HEK293 (cell line): Measurements from ENCODE around the gene CHCHD6.

Experiments
- CTCF ChIA-PET: fragments of 350-600 bp; formaldehyde crosslinking; extraction: SDS; loops from one replicate; lab custom pipeline; 2021; ENCODE audit warnings: antibody characterized with exemption; lab: Yijun Ruan, JAX
- POLR2A ChIA-PET: fragments of 300-600 bp; formaldehyde crosslinking; extraction: SDS; loops from one replicate; lab custom pipeline; 2020; ENCODE audit warnings: antibody characterized with exemption, inconsistent platforms; lab: Yijun Ruan, JAX
- H3K27ac ChIP-seq: fragments of 200-500 bp; sonication (Bioruptor generic); 2 replicates; pipeline ENCODE4 v1.5.1; 2014; ENCODE audit warnings: low read depth, low read length, control low read depth, inconsistent platforms; ENCODE audit errors: extremely low read depth
- H3K36me3 ChIP-seq, 2 experiments: fragments of 200-500 bp in 1 of 2; sonication (Bioruptor generic) in 1 of 2; 1 replicate in 1 of 2; 2 replicates in 1 of 2; pipeline ENCODE4 v1.5.1; 2014 to 2017; ENCODE audit warnings: inconsistent platforms in 2 of 2, low read length in 2 of 2; ENCODE audit not compliant: control insufficient read depth in 2 of 2, insufficient read depth in 1 of 2
- H3K4me1 ChIP-seq: fragments of 200-500 bp; sonication (Bioruptor generic); 2 replicates; pipeline ENCODE4 v1.5.1; 2014; ENCODE audit warnings: mild to moderate bottlenecking, low read length, inconsistent platforms; ENCODE audit not compliant: control insufficient read depth, insufficient read depth
- H3K4me3 ChIP-seq: 2 replicates; pipeline ENCODE4 v1.5.1; 2011; ENCODE audit warnings: low read depth, mild to moderate bottlenecking, control low read depth, low read length, moderate library complexity
- H3K9me3 ChIP-seq: fragments of 200-500 bp; sonication (Bioruptor generic); 2 replicates; pipeline ENCODE4 v1.5.1; 2014; ENCODE audit warnings: low read depth, low read length, inconsistent platforms; ENCODE audit not compliant: control insufficient read depth, insufficient read depth
- CTCF ChIP-seq: fragments of 450-650 bp; formaldehyde crosslinking; IDR thresholded peaks from 2 replicates; pipeline ENCODE4 v1.5.1; 2016; ENCODE audit warnings: missing biosample characterization, missing genetic modification characterization
- EGR2 ChIP-seq: fragments of 450-650 bp; formaldehyde crosslinking; IDR thresholded peaks from 2 replicates; pipeline ENCODE4 v1.5.1; 2016; ENCODE audit warnings: low read depth, missing biosample characterization, missing genetic modification characterization
- GLIS1 ChIP-seq: fragments of 450-650 bp; formaldehyde crosslinking; IDR thresholded peaks from 2 replicates; pipeline ENCODE4 v1.5.1; 2016; ENCODE audit warnings: missing biosample characterization, missing genetic modification characterization
- GLIS2 ChIP-seq: fragments of 450-650 bp; formaldehyde crosslinking; IDR thresholded peaks from 2 replicates; pipeline ENCODE4 v1.5.1; 2016; ENCODE audit warnings: missing biosample characterization, missing genetic modification characterization
- ZBTB10 ChIP-seq: fragments of 450-650 bp; formaldehyde crosslinking; IDR thresholded peaks from 2 replicates; pipeline ENCODE4 v1.5.1; 2016; ENCODE audit warnings: missing biosample characterization, missing genetic modification characterization
- ZBTB17 ChIP-seq: fragments of 450-650 bp; formaldehyde crosslinking; IDR thresholded peaks from 2 replicates; pipeline ENCODE4 v1.5.1; 2016; ENCODE audit warnings: missing biosample characterization, missing genetic modification characterization
- ZBTB26 ChIP-seq: fragments of 450-650 bp; formaldehyde crosslinking; optimal IDR thresholded peaks from 2 replicates; pipeline ENCODE3; 2016; ENCODE audit warnings: missing biosample characterization, mild to moderate bottlenecking, missing genetic modification characterization
- ZFHX2 ChIP-seq: fragments of 450-650 bp; formaldehyde crosslinking; conservative IDR thresholded peaks from 2 replicates; pipeline ENCODE4 v1.5.1; 2016; ENCODE audit warnings: missing biosample characterization, missing genetic modification characterization
- ZIC2 ChIP-seq: fragments of 450-650 bp; formaldehyde crosslinking; IDR thresholded peaks from 2 replicates; pipeline ENCODE4 v1.5.1; 2016; ENCODE audit warnings: missing biosample characterization, missing genetic modification characterization
- ZNF2 ChIP-seq: fragments of 450-650 bp; formaldehyde crosslinking; IDR thresholded peaks from 2 replicates; pipeline ENCODE4 v1.5.1; 2016; ENCODE audit warnings: missing biosample characterization, missing genetic modification characterization
- ZNF214 ChIP-seq: fragments of 450-650 bp; formaldehyde crosslinking; IDR thresholded peaks from 2 replicates; pipeline ENCODE4 v1.5.1; 2017; ENCODE audit warnings: missing biosample characterization, mild to moderate bottlenecking, missing genetic modification characterization, borderline replicate concordance
- ZNF580 ChIP-seq: fragments of 450-650 bp; formaldehyde crosslinking; IDR thresholded peaks from 2 replicates; pipeline ENCODE4 v1.5.1; 2016; ENCODE audit warnings: missing biosample characterization, missing genetic modification characterization
- ZNF654 ChIP-seq: fragments of 450-650 bp; formaldehyde crosslinking; IDR thresholded peaks from 2 replicates; pipeline ENCODE4 v1.5.1; 2016; ENCODE audit warnings: low read depth, missing biosample characterization, missing genetic modification characterization
- ZNF777 ChIP-seq: fragments of 450-650 bp; formaldehyde crosslinking; IDR thresholded peaks from 2 replicates; pipeline ENCODE4 v1.5.1; 2017; ENCODE audit warnings: missing biosample characterization, missing genetic modification characterization, borderline replicate concordance

Gene CHCHD6

GRCh38 chr3:126678693-126679317, 25.2 kb upstream of the CHCHD6 start:
- CTCF ChIA-PET, result interaction anchor here (0.7 to 2.3 kb wide), 12 partner anchors 14 to 775 kb away, joined by 3 to 8 read pairs (median 4); no protein-coding TSS in a partner anchor
- POLR2A ChIA-PET, result interaction anchor here (1.4 kb wide), 1 partner anchor 21 kb away, joined by 3 read pairs; no protein-coding TSS in a partner anchor
- Histone ChIP-seq H3K4me3 (no peak overlapping the region), H3K4me1 (no peaks in the 10 kb centered on the region), H3K9me3 (no peaks in the 10 kb centered on the region), H3K27ac (no peak overlapping the region), H3K36me3 (no peaks in the 10 kb centered on the region)
- TF ChIP-seq ZNF777 (tag by site-specific recombination) (no peak), ZBTB10 (tag by site-specific recombination) (0 out of 2 replicates have a peak, but pooled peaks have one; percentile 22)

- Histone ChIP-seq H3K4me1 (no peaks in the 10 kb centered on the region), H3K9me3 (no peaks in the 10 kb centered on the region), H3K4me3 (no peak overlapping the region), H3K36me3 (no peaks in the 10 kb centered on the region), H3K27ac (no peak overlapping the region)
- TF ChIP-seq ZBTB26 (peak; percentile 51), ZIC2 (tag by site-specific recombination) (peak; percentile 49; the same call in 1 of the 2 replicates), ZBTB17 (tag by site-specific recombination) (0 out of 2 replicates have a peak, but pooled peaks have one; percentile 19), CTCF (tag by site-specific recombination) (peak; percentile 65), ZNF2 (tag by site-specific recombination) (peak; percentile 45; the same call in 1 of the 2 replicates), GLIS2 (tag by site-specific recombination) (peak; percentile 30; the same call in 1 of the 2 replicates), ZNF777 (tag by site-specific recombination) (no peak), ZNF580 (tag by site-specific recombination) (no peak), EGR2 (tag by site-specific recombination) (0 out of 2 replicates have a peak, but pooled peaks have one; percentile 45), ZFHX2 (tag by site-specific recombination) (peak; percentile 60), ZNF654 (tag by site-specific recombination) (peak; percentile 52), GLIS1 (tag by site-specific recombination) (peak; percentile 89), ZNF214 (no peak)
- ChIA-PET CTCF (interaction anchor here (0.7 to 2.3 kb wide), 16 partner anchors 8 to 775 kb away, joined by 3 to 8 read pairs (median 4); no protein-coding TSS in a partner anchor), POLR2A (no interaction called here)
These were observed 24.7 kb upstream of the CHCHD6 start for GRCh38 chr3:126679318-126679751.
